ENCODE measurements around the gene PHF12.

- TF ChIP-seq CTCF (IDR thresholded peaks at IDR 0.05) (no peak), POLR2A (IDR thresholded peaks at IDR 0.05) (no peak)
Observed at GRCh38 chr17:28878158-28878910, 73.0 kb downstream of the PHF12 start.
